Uterus (tissue), 4 donors: ENCODE measurements around the gene SEL1L. TPM values are rescaled to one million over a fixed set of nuclear protein-coding genes. Genes with fewer than 3 reads are reported as not detected.

Source experiments
- DNase-seq, 2 donors: peaks; one replicate each; pipeline ENCODE4 v3.0.0-alpha.2; 2019 to 2020
- H3K27ac ChIP-seq, 2 donors: fragments of 200-600 bp; sonication (generic); 1 replicate in 1 of 2; 2 replicates in 1 of 2; pipeline ENCODE4 v1.5.1; 2016 to 2018
- H3K27me3 ChIP-seq, 2 donors: fragments of 200-600 bp; sonication (generic); one replicate each; pipeline ENCODE4 v1.5.1; 2018 to 2019; ENCODE audit warnings: control low read depth in 1 of 2
- H3K36me3 ChIP-seq, 2 donors: fragments of 200-600 bp; sonication (generic); one replicate each; pipeline ENCODE4 v1.5.1; 2019; ENCODE audit warnings: control low read depth in 1 of 2
- H3K4me1 ChIP-seq, 2 donors: fragments of 200-600 bp; sonication (generic); one replicate each; pipeline ENCODE4 v1.5.1; 2018 to 2019; ENCODE audit warnings: control low read depth in 1 of 2
- H3K4me3 ChIP-seq, 2 donors: fragments of 200-600 bp; sonication (generic); 1 replicate in 1 of 2; 2 replicates in 1 of 2; pipeline ENCODE4 v1.5.1; 2018 to 2019; ENCODE audit warnings: mild to moderate bottlenecking in 1 of 2
- H3K9me3 ChIP-seq, 2 donors: fragments of 200-600 bp; sonication (generic); one replicate each; pipeline ENCODE4 v1.5.1; 2019; ENCODE audit warnings: control low read depth in 1 of 2
- POLR2A ChIP-seq, 2 donors: fragments of 450-650 bp; IDR thresholded peaks; one replicate each; pipeline ENCODE4 v1.6.1; 2016; ENCODE audit warnings: antibody characterized with exemption in 2 of 2, mild to moderate bottlenecking in 1 of 2, moderate library complexity in 1 of 2
- intact Hi-C: fragments of 100-400 bp; cut with DNase I; formaldehyde crosslinking; loops from one replicate; pipeline ENCODE4 v1.15.1; 2023; ENCODE audit warnings: low total_unique reads
- total RNA-seq, 4 donors: library from RNA; depleted of rRNA in 3 of 4; stranded (reverse); fragments of >200 nt in 3 of 4; gene quantifications; one replicate each; pipeline versions ENCODE4 v1.1.0 to v1.2.4, GENCODE V29; 2014 to 2023
- TF ChIP-seq, protein P1 (sequence below), 4 experiments: fragments of 200-600 bp in 2 of 4; fragments of 450-650 bp in 2 of 4; sonication (generic) in 2 of 4; IDR thresholded peaks; one replicate each; pipeline ENCODE4 v1.5.1; 2016 to 2019; ENCODE audit warnings: antibody characterized with exemption in 4 of 4, mild to moderate bottlenecking in 2 of 4, moderate library complexity in 1 of 4
- donor health status: DM: yes; HTN: yes; CAD: no.

Gene SEL1L
- total RNA-seq, 4 donors from 2014 or later = 38.2 to 80.5 (median 64.0) TPM

DNA sequence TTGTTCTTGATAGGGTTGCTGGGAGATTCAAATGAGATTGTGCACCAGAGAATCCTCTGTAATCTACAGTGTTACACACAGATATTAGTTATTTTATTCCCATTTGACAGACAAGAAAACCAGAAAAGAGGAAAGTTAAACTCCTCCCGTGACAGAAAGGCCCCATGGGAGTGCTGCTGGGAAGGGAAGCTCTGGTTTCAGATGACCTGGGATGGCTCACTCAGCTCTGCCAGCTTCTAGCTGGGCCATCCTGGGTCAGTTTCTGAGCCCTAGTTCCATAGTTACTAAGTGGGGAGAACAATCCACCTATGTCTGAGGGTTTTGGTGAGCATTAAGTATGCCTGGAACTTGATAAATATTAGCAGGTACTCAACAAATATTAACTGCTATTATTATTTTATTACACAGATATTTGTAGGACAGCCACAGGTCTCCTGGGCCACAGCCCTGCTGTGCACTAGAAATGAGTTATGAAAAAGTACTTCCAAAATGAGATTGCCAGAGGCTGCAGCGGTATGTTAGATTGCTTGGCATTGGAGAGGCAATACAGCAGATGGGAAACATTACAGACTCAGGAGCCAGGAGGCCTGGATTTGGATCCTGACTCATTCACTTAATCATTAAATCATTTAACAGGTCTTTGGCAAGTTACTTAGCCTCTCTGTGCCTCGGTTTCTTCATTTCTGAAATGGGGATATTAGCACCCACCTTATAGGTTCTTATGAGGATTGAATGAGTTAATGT, 86.5 kb downstream of the SEL1L start:
- intact Hi-C loops = no loop called here
- H3K4me1 ChIP-seq = no peaks in the 10 kb centered on the region
- no peaks in the 10 kb centered on the region for H3K36me3 ChIP-seq
- H3K27ac ChIP-seq = no peak overlapping the region
- DNase-seq = no peak
- TF ChIP-seq, protein P1, sequence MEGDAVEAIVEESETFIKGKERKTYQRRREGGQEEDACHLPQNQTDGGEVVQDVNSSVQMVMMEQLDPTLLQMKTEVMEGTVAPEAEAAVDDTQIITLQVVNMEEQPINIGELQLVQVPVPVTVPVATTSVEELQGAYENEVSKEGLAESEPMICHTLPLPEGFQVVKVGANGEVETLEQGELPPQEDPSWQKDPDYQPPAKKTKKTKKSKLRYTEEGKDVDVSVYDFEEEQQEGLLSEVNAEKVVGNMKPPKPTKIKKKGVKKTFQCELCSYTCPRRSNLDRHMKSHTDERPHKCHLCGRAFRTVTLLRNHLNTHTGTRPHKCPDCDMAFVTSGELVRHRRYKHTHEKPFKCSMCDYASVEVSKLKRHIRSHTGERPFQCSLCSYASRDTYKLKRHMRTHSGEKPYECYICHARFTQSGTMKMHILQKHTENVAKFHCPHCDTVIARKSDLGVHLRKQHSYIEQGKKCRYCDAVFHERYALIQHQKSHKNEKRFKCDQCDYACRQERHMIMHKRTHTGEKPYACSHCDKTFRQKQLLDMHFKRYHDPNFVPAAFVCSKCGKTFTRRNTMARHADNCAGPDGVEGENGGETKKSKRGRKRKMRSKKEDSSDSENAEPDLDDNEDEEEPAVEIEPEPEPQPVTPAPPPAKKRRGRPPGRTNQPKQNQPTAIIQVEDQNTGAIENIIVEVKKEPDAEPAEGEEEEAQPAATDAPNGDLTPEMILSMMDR (IDR thresholded peaks at IDR 0.05) = no peak
- no peak for TF ChIP-seq POLR2A (IDR thresholded peaks at IDR 0.05)
- H3K27me3 ChIP-seq = no peaks in the 10 kb centered on the region
- no peaks in the 10 kb centered on the region for H3K9me3 ChIP-seq
- H3K4me3 ChIP-seq = no peak overlapping the region

DNA sequence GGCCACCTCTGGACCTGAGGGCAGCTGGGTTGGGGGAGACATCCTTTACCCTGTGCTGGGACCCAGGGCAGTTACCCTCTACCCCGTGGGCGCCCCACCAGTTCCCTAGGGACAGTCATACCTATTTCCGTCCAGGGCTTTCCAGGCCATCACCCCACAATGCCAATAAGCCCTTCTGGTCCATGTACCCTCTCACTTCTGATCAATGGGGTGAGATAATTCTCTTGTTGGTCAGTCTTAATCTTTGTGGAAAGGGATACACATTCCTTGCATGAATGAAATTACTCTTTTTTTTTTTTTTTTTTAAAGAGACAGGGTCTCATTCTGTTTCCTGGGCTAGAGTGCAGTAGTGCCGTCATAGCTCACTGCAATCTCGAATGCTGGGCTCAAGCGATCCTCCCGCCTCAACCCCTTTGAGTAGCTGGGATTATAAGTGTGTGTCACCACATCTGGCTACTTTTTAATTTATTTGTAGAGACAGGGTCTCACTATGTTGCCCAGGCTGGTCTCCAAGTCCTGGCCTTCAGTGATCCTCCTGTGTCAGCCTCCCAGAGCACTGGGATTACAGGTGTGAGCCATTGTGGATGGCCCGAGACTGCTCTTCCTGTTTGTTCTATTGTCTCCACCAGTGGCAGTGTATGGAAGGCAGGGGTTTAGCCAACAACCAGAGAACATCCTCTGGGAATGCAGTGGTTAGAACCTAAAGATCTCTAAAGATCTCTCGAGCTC, 87.2 kb downstream of the SEL1L start:
- no peaks in the 10 kb centered on the region for H3K27me3 ChIP-seq
- intact Hi-C loops = no loop called here
- H3K4me1 ChIP-seq = no peaks in the 10 kb centered on the region
- H3K36me3 ChIP-seq = no peaks in the 10 kb centered on the region
- no peak overlapping the region for H3K27ac ChIP-seq
- no peak for DNase-seq
- no peak overlapping the region for H3K4me3 ChIP-seq
- no peak for TF ChIP-seq POLR2A (IDR thresholded peaks at IDR 0.05)
- TF ChIP-seq, protein P1 (IDR thresholded peaks at IDR 0.05) = no peak
- H3K9me3 ChIP-seq = no peaks in the 10 kb centered on the region

DNA sequence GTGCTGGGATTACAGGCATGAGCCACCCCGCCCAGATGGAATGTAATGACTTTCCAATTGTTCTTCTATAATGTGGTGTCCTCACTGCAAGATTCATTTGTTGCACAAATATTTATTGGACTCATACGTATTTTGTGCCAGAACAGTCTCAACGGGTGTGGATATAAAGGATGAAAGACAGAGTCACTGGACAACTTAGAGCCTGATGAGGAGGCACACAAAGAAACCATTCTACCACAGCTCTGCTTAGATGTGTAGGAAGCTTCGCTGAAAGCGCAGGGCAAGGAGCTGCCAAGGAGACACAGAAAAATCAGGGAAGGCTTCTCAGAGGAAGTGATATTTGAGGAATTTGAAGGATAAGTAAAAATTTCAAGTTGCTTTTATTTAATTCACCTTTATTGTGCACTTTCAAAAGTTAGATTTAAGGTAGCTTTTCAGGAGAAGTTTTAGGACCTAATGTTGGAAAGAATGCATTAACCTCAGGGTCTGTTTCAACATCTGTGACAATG, 92.0 kb downstream of the SEL1L start:
- Histone ChIP-seq H3K27ac (no peak overlapping the region), H3K4me3 (no peak overlapping the region), H3K36me3 (no peaks in the 10 kb centered on the region), H3K27me3 (peaks cover 0 to 4% of the 10 kb centered on the region in 2 donors), H3K4me1 (no peaks in the 10 kb centered on the region), H3K9me3 (no peaks in the 10 kb centered on the region)
- TF ChIP-seq POLR2A (IDR thresholded peaks at IDR 0.05) = no peak
- TF ChIP-seq, protein P1 (IDR thresholded peaks at IDR 0.05) = no peak
- intact Hi-C loops = no loop called here
- no peak for DNase-seq

DNA sequence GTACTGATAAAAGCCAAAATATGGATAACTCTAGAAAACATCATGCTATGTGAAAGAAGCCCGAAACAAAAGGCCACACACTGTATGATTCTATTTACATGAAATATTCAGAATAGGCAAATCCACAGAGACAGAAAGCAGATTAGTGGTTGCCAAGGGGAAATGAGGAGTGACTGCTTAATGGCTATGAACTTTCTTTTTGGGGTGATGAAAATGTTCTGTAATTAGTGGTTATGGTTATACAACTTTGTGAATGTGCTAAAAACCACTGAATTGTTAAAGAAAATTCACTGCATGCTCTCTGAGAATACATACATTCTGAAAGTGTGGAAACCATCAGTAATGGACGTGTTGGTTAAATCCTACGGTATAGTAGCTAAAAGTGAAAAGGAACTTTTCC, 93.6 kb downstream of the SEL1L start:
- H3K4me1 ChIP-seq = peaks cover 0 to 4% of the 10 kb centered on the region in 2 donors
- H3K36me3 ChIP-seq = no peaks in the 10 kb centered on the region
- peaks cover 0 to 5% of the 10 kb centered on the region in 2 donors for H3K27me3 ChIP-seq
- intact Hi-C loops = no loop called here
- no peak overlapping the region for H3K27ac ChIP-seq
- H3K9me3 ChIP-seq = no peaks in the 10 kb centered on the region
- no peak for DNase-seq
- no peak for TF ChIP-seq POLR2A (IDR thresholded peaks at IDR 0.05)
- TF ChIP-seq, protein P1 (IDR thresholded peaks at IDR 0.05) = no peak
- H3K4me3 ChIP-seq = no peak overlapping the region

DNA sequence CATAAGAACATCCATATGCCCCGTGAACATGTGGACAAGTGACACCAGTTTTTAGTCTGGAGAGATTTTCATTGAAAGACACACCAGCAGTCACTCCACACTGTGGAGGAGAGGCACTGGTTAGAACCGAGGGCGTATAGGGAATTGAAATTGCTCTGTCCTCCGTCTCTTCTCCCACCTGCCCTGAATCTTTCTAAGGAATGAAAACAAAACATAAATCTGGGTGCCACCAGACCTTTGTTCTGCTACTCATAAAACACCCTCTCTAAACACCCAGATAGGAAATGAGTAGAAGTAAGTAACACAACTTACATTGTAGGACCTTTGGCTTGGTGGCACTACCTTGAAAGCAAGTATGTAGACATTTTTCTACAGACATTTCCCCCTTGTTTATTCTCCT, 96.4 kb downstream of the SEL1L start:
- H3K27me3 ChIP-seq = peaks cover 0 to 5% of the 10 kb centered on the region in 2 donors
- H3K27ac ChIP-seq = no peak overlapping the region
- H3K4me1 ChIP-seq = peaks cover 0 to 4% of the 10 kb centered on the region in 2 donors
- H3K36me3 ChIP-seq = no peaks in the 10 kb centered on the region
- TF ChIP-seq POLR2A (IDR thresholded peaks at IDR 0.05) = no peak
- TF ChIP-seq, protein P1 (IDR thresholded peaks at IDR 0.05) = no peak
- H3K9me3 ChIP-seq = no peaks in the 10 kb centered on the region
- no peak for DNase-seq
- no peak overlapping the region for H3K4me3 ChIP-seq
- intact Hi-C loops = no loop called here
